Mucosa of descending colon (tissue), 3 donors: ENCODE measurements around the gene ADRA2C. TPM values are rescaled to one million over a fixed set of nuclear protein-coding genes. Genes with fewer than 3 reads are reported as not detected.

Source experiments
- ATAC-seq: fragments of 200-7000 bp; cut with Tn5 transposase; one replicate; pipeline ENCODE4 v1.9.1; 2020; ENCODE audit warnings: mild to moderate bottlenecking, moderate library complexity
- DNase-seq, 3 donors: peaks; one replicate each; pipeline ENCODE4 v3.0.0-alpha.2; 2020
- H3K36me3 ChIP-seq: fragments of 200-600 bp; one replicate; pipeline ENCODE4 v1.8.0; 2021; ENCODE audit warnings: low read depth, mild to moderate bottlenecking
- H3K4me1 ChIP-seq: fragments of 200-600 bp; one replicate; pipeline ENCODE4 v1.8.0; 2021; ENCODE audit warnings: low read depth, mild to moderate bottlenecking
- H3K4me3 ChIP-seq: fragments of 200-600 bp; one replicate; pipeline ENCODE4 v1.8.0; 2021; ENCODE audit warnings: mild to moderate bottlenecking
- H3K9me3 ChIP-seq: fragments of 200-600 bp; one replicate; pipeline ENCODE4 v1.8.0; 2021; ENCODE audit warnings: mild to moderate bottlenecking
- intact Hi-C, 2 donors: fragments of 100-400 bp; cut with DNase I in 1 of 2; cut with micrococcal nuclease in 1 of 2; formaldehyde crosslinking; loops; one replicate each; pipeline versions ENCODE4 v1.11.0 to v1.11.1; 2022; cut with DNase I, micrococcal nuclease
- total RNA-seq, 3 donors: library from RNA; stranded (reverse); fragmentation: NEBNext Ultra II Directional in 2 of 3; extraction: Animal tissue kit (Norgen Biotek cat#: 25700) in 2 of 3; gene quantifications; one replicate each; pipeline versions ENCODE4 v1.2.1 to v1.2.4, GENCODE V29; 2021 to 2023
- TF ChIP-seq, protein P1 (sequence below): fragments of 200-600 bp; IDR thresholded peaks from one replicate; pipeline ENCODE4 v1.8.0; 2022; ENCODE audit warnings: antibody characterized with exemption, mild to moderate bottlenecking
- donor health status: DM: no; HTN: no; CAD: no; lungs with moderate emphysema.
- donor health status: DM: no; HTN: no; CAD: no.
- donor health status: DM: no; HTN: yes; CAD: no.

ADRA2C gene
- total RNA-seq, 3 donors from 2014 or later, result 0.69 to 2.3 (median 1.4) TPM

GRCh38 chr4:3762264-3762663, 3.9 kb upstream of the ADRA2C start:
- no peaks in the 10 kb centered on the region for H3K36me3 ChIP-seq
- intact Hi-C loops, result no loop called here

GRCh38 chr4:3762753-3763549, 3.2 kb upstream of the ADRA2C start:
- DNase-seq (no peak), ATAC-seq (no peak)
- Histone ChIP-seq H3K9me3 (no peaks in the 10 kb centered on the region), H3K36me3 (no peaks in the 10 kb centered on the region), H3K4me1 (no peaks in the 10 kb centered on the region), H3K4me3 (no peak overlapping the region)
- TF ChIP-seq, protein P1, sequence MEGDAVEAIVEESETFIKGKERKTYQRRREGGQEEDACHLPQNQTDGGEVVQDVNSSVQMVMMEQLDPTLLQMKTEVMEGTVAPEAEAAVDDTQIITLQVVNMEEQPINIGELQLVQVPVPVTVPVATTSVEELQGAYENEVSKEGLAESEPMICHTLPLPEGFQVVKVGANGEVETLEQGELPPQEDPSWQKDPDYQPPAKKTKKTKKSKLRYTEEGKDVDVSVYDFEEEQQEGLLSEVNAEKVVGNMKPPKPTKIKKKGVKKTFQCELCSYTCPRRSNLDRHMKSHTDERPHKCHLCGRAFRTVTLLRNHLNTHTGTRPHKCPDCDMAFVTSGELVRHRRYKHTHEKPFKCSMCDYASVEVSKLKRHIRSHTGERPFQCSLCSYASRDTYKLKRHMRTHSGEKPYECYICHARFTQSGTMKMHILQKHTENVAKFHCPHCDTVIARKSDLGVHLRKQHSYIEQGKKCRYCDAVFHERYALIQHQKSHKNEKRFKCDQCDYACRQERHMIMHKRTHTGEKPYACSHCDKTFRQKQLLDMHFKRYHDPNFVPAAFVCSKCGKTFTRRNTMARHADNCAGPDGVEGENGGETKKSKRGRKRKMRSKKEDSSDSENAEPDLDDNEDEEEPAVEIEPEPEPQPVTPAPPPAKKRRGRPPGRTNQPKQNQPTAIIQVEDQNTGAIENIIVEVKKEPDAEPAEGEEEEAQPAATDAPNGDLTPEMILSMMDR, result no peak
- intact Hi-C loops, result no loop called here

More at GRCh38 chr4:3762264-3762663, 3.9 kb upstream of the ADRA2C start:
- ATAC-seq (no peak), DNase-seq (no peak)
- TF ChIP-seq, protein P1, result no peak
- H3K4me1 ChIP-seq, result no peaks in the 10 kb centered on the region
- no peaks in the 10 kb centered on the region for H3K9me3 ChIP-seq
- H3K4me3 ChIP-seq, result no peak overlapping the region

DNA sequence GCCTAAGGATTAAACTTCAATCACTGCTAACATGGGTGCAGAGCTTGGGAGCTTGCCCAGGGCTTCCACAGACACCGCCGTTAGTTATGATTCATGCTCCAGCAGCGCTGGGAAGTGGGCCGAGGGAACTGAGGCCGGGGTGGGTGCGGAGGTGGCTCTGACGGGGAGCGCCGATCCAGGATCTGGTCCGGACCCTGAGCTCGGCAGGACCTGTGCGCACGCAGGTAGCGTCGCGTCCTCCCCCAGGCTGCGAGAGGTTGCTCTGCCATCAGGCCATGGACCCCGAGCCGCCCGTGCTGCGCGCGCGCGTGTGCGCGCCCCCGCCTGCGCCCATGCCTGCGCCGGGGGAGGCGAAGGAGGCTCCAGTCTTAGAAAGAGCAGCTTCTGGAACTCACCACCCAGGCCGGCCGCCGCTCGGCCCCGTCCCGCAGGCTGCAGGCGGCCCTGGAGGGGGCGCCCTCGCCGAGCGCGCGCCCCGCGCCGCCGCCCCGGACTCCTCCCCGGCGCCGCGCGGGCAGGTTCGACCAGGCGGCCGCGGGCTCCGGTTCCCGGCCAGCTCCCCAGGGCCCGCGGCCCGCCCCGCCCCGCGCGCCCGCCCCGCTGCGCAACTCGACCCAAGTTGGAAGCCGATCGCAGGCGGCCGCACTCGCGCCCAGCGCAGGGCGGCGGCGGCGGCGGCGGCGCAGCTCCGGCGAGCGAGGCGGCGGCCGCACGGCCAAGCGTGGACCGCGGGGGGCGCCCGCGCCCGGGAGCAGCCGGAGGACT, 732 bp upstream of the ADRA2C start:
- DNase-seq (peak in 2 of 3 donors; percentile 21 to 56), ATAC-seq (peak; percentile 66)
- no peaks in the 10 kb centered on the region for H3K4me1 ChIP-seq
- H3K4me3 ChIP-seq, result no peak overlapping the region
- TF ChIP-seq, protein P1, result no peak
- H3K36me3 ChIP-seq, result no peaks in the 10 kb centered on the region
- intact Hi-C loops, result no loop called here
- no peaks in the 10 kb centered on the region for H3K9me3 ChIP-seq

DNA sequence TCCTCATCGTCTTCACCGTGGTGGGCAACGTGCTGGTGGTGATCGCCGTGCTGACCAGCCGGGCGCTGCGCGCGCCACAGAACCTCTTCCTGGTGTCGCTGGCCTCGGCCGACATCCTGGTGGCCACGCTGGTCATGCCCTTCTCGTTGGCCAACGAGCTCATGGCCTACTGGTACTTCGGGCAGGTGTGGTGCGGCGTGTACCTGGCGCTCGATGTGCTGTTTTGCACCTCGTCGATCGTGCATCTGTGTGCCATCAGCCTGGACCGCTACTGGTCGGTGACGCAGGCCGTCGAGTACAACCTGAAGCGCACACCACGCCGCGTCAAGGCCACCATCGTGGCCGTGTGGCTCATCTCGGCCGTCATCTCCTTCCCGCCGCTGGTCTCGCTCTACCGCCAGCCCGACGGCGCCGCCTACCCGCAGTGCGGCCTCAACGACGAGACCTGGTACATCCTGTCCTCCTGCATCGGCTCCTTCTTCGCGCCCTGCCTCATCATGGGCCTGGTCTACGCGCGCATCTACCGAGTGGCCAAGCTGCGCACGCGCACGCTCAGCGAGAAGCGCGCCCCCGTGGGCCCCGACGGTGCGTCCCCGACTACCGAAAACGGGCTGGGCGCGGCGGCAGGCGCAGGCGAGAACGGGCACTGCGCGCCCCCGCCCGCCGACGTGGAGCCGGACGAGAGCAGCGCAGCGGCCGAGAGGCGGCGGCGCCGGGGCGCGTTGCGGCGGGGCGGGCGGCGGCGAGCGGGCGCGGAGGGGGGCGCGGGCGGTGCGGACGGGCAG, 792 bp downstream of the ADRA2C start:
- no peak overlapping the region for H3K4me3 ChIP-seq
- no peaks in the 10 kb centered on the region for H3K4me1 ChIP-seq
- H3K9me3 ChIP-seq, result no peaks in the 10 kb centered on the region
- intact Hi-C loops, result no loop called here
- TF ChIP-seq, protein P1, result no peak
- ATAC-seq (no peak), DNase-seq (peak in 1 of 3 donors; percentile 4)
- no peaks in the 10 kb centered on the region for H3K36me3 ChIP-seq

- intact Hi-C loops, result no loop called here
Observed at GRCh38 chr4:3767570-3768288, 1.5 kb downstream of the ADRA2C start.

More at GRCh38 chr4:3767570-3768288, 1.5 kb downstream of the ADRA2C start:
- Histone ChIP-seq H3K36me3 (no peaks in the 10 kb centered on the region), H3K4me1 (no peaks in the 10 kb centered on the region), H3K9me3 (no peaks in the 10 kb centered on the region), H3K4me3 (no peak overlapping the region)
- DNase-seq (peak in 2 of 3 donors; percentile 45 to 53), ATAC-seq (peak; percentile 28)
- TF ChIP-seq, protein P1, result no peak
